Glutamatergic neuron (in vitro differentiated cells): ENCODE results near the gene GPR68. TPM values are rescaled to one million over a fixed set of nuclear protein-coding genes. Genes with fewer than 3 reads are reported as not detected.
"Not testable (repeated sequence)": the region's sequence is repeated elsewhere in the genome, so short reads cannot be mapped to it uniquely, and the experiment has no call there.

Experiments
- DNase-seq: peaks from one replicate; pipeline ENCODE4 v3.0.0; 2022
- H3K27ac Mint-ChIP-seq: one replicate; pipeline ENCODE4 v1.8.0; 2020; ENCODE audit warnings: mild to moderate bottlenecking, mixed read lengths, inconsistent platforms; ENCODE audit not compliant: unreplicated experiment
- H3K27me3 Mint-ChIP-seq: one replicate; pipeline ENCODE4 v1.8.0; 2020; ENCODE audit warnings: mild to moderate bottlenecking, moderate library complexity, mixed read lengths, inconsistent platforms; ENCODE audit not compliant: unreplicated experiment
- H3K36me3 Mint-ChIP-seq: one replicate; pipeline ENCODE4 v1.8.0; 2020; ENCODE audit warnings: mild to moderate bottlenecking, mixed read lengths, inconsistent platforms; ENCODE audit not compliant: unreplicated experiment
- H3K4me1 Mint-ChIP-seq: one replicate; pipeline ENCODE4 v1.8.0; 2020; ENCODE audit warnings: mild to moderate bottlenecking, low read depth, mixed read lengths, inconsistent platforms; ENCODE audit not compliant: unreplicated experiment
- H3K4me3 Mint-ChIP-seq: one replicate; pipeline ENCODE4 v1.8.0; 2020; ENCODE audit warnings: mild to moderate bottlenecking, mixed read lengths, inconsistent platforms; ENCODE audit not compliant: unreplicated experiment
- H3K9me3 Mint-ChIP-seq: one replicate; pipeline ENCODE4 v1.8.0; 2020; ENCODE audit warnings: mild to moderate bottlenecking, moderate library complexity, mixed read lengths, inconsistent platforms; ENCODE audit not compliant: unreplicated experiment
- CTCF ChIP-seq: fragments of 200-600 bp; sonication (generic); IDR thresholded peaks from one replicate; pipeline ENCODE4 v1.5.0; 2021; ENCODE audit not compliant: partially characterized antibody, unreplicated experiment
- total RNA-seq: library from RNA; stranded (reverse); fragmentation: NEBNext Ultra II Directional; extraction: Animal tissue kit (Norgen Biotek cat#: 25700); gene quantifications from one replicate; pipeline ENCODE4 v1.2.1, GENCODE V29; 2021; ENCODE audit not compliant: unreplicated experiment

Gene GPR68
- total RNA-seq, 1 donor from 2014 or later: not detected

- no peak for DNase-seq
- H3K27ac Mint-ChIP-seq: no peak overlapping the region
- H3K4me3 Mint-ChIP-seq: no peak overlapping the region
- H3K27me3 Mint-ChIP-seq: peaks cover 2% of the 10 kb centered on the region
- H3K36me3 Mint-ChIP-seq: peaks cover 6% of the 10 kb centered on the region
- no peaks in the 10 kb centered on the region for H3K4me1 Mint-ChIP-seq
- peaks cover 7% of the 10 kb centered on the region for H3K9me3 Mint-ChIP-seq
- TF ChIP-seq CTCF: no peak
These were observed 57.9 kb downstream of the GPR68 start for GRCh38 chr14:91186515-91187066.

- no peak overlapping the region for H3K27ac Mint-ChIP-seq
- H3K4me1 Mint-ChIP-seq: no peaks in the 10 kb centered on the region
- TF ChIP-seq CTCF: no peak
- H3K27me3 Mint-ChIP-seq: peaks cover 3% of the 10 kb centered on the region
- peaks cover 6% of the 10 kb centered on the region for H3K36me3 Mint-ChIP-seq
- no peak for DNase-seq
- no peak overlapping the region for H3K4me3 Mint-ChIP-seq
- H3K9me3 Mint-ChIP-seq: peaks cover 7% of the 10 kb centered on the region
These were observed 58.8 kb downstream of the GPR68 start for GRCh38 chr14:91185721-91186120.

DNA sequence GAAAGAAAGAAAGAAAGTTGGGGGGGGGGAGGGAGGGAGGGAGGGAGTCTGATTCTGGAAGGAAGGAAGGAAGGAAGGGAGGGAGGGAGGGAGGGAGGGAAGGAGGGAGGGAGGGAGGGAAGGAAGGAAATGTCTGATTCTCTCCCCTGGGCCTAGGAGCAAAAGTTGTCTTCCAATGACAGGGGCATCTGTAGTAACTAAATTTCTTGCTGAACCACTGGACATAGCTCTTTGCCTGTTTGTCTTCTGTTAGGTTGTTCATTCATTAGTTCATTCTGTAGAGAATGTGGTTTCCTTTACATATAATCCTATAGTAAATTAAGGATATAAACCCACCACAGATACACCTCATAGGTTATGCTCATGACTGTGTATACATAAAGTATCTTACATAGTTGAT is 59.9 kb downstream of the GPR68 start:
- H3K27ac Mint-ChIP-seq: no peak overlapping the region
- H3K9me3 Mint-ChIP-seq: peaks cover 4% of the 10 kb centered on the region
- no peaks in the 10 kb centered on the region for H3K36me3 Mint-ChIP-seq
- DNase-seq: no peak
- peaks cover 3% of the 10 kb centered on the region for H3K27me3 Mint-ChIP-seq
- TF ChIP-seq CTCF: no peak
- H3K4me3 Mint-ChIP-seq: no peak overlapping the region
- no peaks in the 10 kb centered on the region for H3K4me1 Mint-ChIP-seq

- H3K36me3 Mint-ChIP-seq, H3K4me1 Mint-ChIP-seq, H3K27me3 Mint-ChIP-seq, H3K9me3 Mint-ChIP-seq, H3K27ac Mint-ChIP-seq, H3K4me3 Mint-ChIP-seq, DNase-seq: not testable (repeated sequence)
These were observed 61.8 kb downstream of the GPR68 start for GRCh38 chr14:91182753-91183152.

Other genes with a start within 250 kb of the GPR68 start
- gene RPS6KA5, start 184.1 kb downstream of the GPR68 start, total RNA-seq: 3.8 TPM
- 8.3 TPM for gene DGLUCY, start 130.6 kb downstream of the GPR68 start, total RNA-seq
- 68.0 TPM for gene CCDC88C, start 173.1 kb upstream of the GPR68 start, total RNA-seq